GM10248 (cell line): ENCODE results near the gene IGBP1.

Source experiments
- CTCF ChIA-PET: fragments of 300-600 bp; sonication (Branson Sonifier 250); formaldehyde crosslinking; extraction: SDS; loops from one replicate; lab custom pipeline; 2021; ENCODE audit warnings: antibody characterized with exemption; lab: Yijun Ruan, JAX
- POLR2A ChIA-PET: fragments of 350-650 bp; sonication (Branson Sonifier 250); formaldehyde crosslinking; extraction: SDS; loops from one replicate; lab custom pipeline; 2020; ENCODE audit warnings: antibody characterized with exemption; lab: Yijun Ruan, JAX
- DNase-seq: peaks from one replicate; pipeline ENCODE4 v3.0.0; 2012; ENCODE audit errors: extremely low spot score
- CTCF ChIP-seq: IDR thresholded peaks from 2 replicates; pipeline ENCODE4 v1.5.1; 2012; ENCODE audit warnings: mild to moderate bottlenecking, low read depth; ENCODE audit errors: extremely low read depth, missing control alignments, control extremely low read depth

The IGBP1 gene

GRCh38 chrX:70141373-70141772, 8.1 kb downstream of the IGBP1 start:
- no peak for TF ChIP-seq CTCF
- ChIA-PET CTCF (interaction anchor here (1.5 kb wide), 1 partner anchor 8 kb away, joined by 4 read pairs; the partner anchor contains the start of gene IGBP1), POLR2A (no interaction called here)
- DNase-seq, result no peak

DNA sequence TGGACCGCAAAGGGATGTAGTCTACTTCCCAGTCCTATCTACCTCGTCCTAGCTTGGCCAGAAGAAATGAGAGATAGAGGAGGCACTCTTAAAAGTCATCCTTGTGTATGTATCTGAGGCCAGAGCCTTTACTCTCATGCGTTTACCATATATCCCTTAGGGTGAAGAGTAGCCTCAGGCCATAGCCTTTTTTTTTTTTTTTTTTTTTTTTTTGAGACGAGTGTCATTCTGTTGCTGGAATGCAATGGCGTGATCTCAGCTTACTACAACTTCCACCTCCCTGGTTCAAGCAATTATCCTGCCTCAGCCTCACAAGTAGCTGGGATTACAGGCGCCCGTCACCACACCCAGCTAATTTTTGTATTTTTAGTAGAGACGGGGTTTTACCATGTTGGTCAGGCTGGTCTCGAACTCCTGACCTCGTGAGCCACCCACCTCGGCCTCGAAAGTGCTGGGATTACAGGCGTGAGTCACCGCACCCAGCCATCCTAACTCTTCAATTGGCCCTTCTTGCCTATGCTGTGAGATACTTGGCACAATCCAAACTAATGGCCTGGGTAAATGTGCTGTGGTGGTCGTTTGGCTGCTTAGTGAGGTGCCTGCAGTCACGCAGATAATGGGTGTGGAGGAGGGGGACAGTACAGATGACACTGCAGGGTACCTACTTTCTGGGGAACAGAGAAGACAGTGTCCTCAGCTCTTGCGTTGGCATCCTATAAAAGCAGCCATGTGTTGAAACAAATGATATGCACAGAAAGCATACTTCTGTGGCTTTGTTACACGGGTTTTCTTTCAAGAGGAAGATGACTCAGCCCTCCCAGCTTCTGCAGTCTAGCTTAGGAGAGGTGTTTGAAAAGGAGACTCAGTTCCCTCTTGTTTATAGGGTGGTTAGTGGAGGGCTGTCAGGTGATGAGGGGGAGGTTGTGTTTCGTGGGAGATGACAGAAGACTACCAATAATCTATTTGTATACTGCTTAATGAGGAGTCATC, 33.6 kb downstream of the IGBP1 start:
- no peak for DNase-seq
- CTCF ChIA-PET, result interaction anchor here (1.6 kb wide), 1 partner anchor 10 kb away, joined by 3 read pairs; no protein-coding TSS in a partner anchor
- POLR2A ChIA-PET, result no interaction called here
- TF ChIP-seq CTCF, result no peak

GRCh38 chrX:70168238-70169188, 35.3 kb downstream of the IGBP1 start:
- TF ChIP-seq CTCF, result no peak
- ChIA-PET CTCF (interaction anchor here (1.3 to 1.6 kb wide), 4 partner anchors 8 to 35 kb away, joined by 3 to 4 read pairs (median 3); partner anchors contain the start of gene IGBP1), POLR2A (no interaction called here)
- DNase-seq, result no peak

DNA sequence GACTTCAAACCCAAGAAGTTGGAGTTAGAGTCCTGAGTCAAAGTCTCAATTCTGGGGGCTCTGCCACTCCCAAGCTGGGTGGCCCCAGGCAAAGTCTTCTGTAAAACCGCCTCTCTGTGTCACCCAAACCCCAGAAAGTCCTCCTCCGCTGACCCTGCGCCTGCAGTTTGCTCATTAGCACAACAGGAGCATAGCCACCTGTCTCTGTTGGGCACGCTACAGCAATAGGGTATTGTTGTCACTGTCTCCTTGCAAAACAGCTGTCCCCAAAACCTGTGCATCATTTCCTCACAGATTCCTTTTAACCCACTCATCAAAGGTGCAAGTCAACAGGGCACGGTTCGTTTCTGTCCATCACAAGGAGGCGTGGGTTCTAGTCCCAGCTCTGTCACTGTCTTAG, 36.0 kb downstream of the IGBP1 start:
- no peak for DNase-seq
- POLR2A ChIA-PET, result no interaction called here

DNA sequence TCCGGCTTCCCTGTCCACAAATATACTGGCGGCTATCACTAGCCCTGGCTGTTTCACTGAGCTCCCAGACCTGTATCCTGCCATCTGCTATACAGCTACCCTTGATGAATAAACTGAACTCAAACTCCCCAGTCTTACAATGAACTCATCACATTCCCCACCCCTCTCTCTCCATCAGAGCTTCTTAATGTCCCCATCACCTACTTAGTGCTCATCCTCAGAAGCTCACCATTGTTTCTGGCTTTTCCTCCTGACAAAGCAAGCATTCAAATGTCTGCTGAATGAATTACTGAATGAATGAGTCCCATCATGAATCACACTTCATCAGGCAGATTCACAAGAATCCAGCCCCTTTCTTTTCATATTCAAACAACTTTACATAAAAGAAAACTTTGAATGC, 38.4 kb downstream of the IGBP1 start:
- TF ChIP-seq CTCF, result no peak
- no peak for DNase-seq
- CTCF ChIA-PET, result interaction anchor here (1.6 kb wide), 1 partner anchor 38 kb away, joined by 4 read pairs; the partner anchor contains the start of gene IGBP1
- POLR2A ChIA-PET, result no interaction called here

More for the DNA sequence above, 36.0 kb downstream of the IGBP1 start:
- CTCF ChIA-PET, result interaction anchor here (1.3 to 1.6 kb wide), 3 partner anchors 13 to 36 kb away, joined by 3 to 4 read pairs (median 3); partner anchors contain the start of gene IGBP1
- TF ChIP-seq CTCF, result no peak
